ENCODE data around the gene VGLL3. TPM values are rescaled to one million over a fixed set of nuclear protein-coding genes. Genes with fewer than 3 reads are reported as not detected.
A peak's percentile ranks its signal among the peaks of the same experiment; 100 is the strongest.

VGLL3 gene
- total RNA-seq, 1 experiment from 2014 or later = 0.15 TPM

- ATAC-seq (no peak), DNase-seq (ENCODE audit: low read depth, low spot score) (no peak)
- no TSS peak for BruUV-seq (replicated peaks)
- ChIA-PET CTCF (no interaction called here), POLR2A (no interaction called here)
- H3K27ac ChIP-seq (ENCODE audit: low read length) = no peak overlapping the region
- in situ Hi-C loops (cut with HindIII; ENCODE audit: low pct_unique_long_range_greater_than_20kb, low sequenced_read_pairs) (no loop called here), intact Hi-C loops (cut with micrococcal nuclease; ENCODE audit: unreplicated experiment) (no loop called here)
- no peaks in the 10 kb centered on the region for H3K27me3 ChIP-seq (ENCODE audit: control insufficient read depth, insufficient read depth, low read length)
- no peak overlapping the region for H3K4me3 ChIP-seq (ENCODE audit: low read depth in 2 of 2, low read length in 2 of 2)
- H3K9me3 ChIP-seq (ENCODE audit: control insufficient read depth, insufficient read depth, low read depth, low read length) = no peaks in the 10 kb centered on the region
- H3K4me1 ChIP-seq (ENCODE audit: control insufficient read depth, insufficient read depth, low read length) = no peaks in the 10 kb centered on the region
- TF ChIP-seq TCF7L2 (IDR thresholded peaks at IDR 0.05; ENCODE audit: low read depth, low read length) (no peak), REST (IDR thresholded peaks at IDR 0.05; ENCODE audit: insufficient read depth in 1 of 2, low read depth in 2 of 2, low read length in 1 of 2) (no peak), CTCF (IDR thresholded peaks at IDR 0.05) (no peak), POLR2AphosphoS5 (IDR thresholded peaks at IDR 0.05; ENCODE audit: low read depth, low read length) (no peak), SIN3A (IDR thresholded peaks at IDR 0.05; ENCODE audit: borderline replicate concordance, insufficient read depth, low read depth, low read length) (no peak)
- no peaks in the 10 kb centered on the region for H3K36me3 ChIP-seq (ENCODE audit: control insufficient read depth, insufficient read depth, low read length)
Observed at GRCh38 chr3:86973440-86973839, 17.5 kb downstream of the VGLL3 start.

GRCh38 chr3:86969500-86970189 lies 21.3 kb downstream of the VGLL3 start:
- ATAC-seq (no peak), DNase-seq (ENCODE audit: low read depth, low spot score) (no peak)
- intact Hi-C loops (cut with micrococcal nuclease; ENCODE audit: unreplicated experiment) (loop anchor here (5.0 kb wide), 1 partner anchor 113 kb away; no protein-coding TSS in a partner anchor), in situ Hi-C loops (cut with HindIII; ENCODE audit: low pct_unique_long_range_greater_than_20kb, low sequenced_read_pairs) (no loop called here)
- Histone ChIP-seq H3K27me3 (ENCODE audit: control insufficient read depth, insufficient read depth, low read length) (no peaks in the 10 kb centered on the region), H3K36me3 (ENCODE audit: control insufficient read depth, insufficient read depth, low read length) (no peaks in the 10 kb centered on the region), H3K4me1 (ENCODE audit: control insufficient read depth, insufficient read depth, low read length) (no peaks in the 10 kb centered on the region), H3K9me3 (ENCODE audit: control insufficient read depth, insufficient read depth, low read depth, low read length) (no peaks in the 10 kb centered on the region), H3K27ac (ENCODE audit: low read length) (no peak overlapping the region), H3K4me3 (ENCODE audit: low read depth in 2 of 2, low read length in 2 of 2) (no peak overlapping the region)
- POLR2A ChIA-PET = no interaction called here
- TF ChIP-seq REST (IDR thresholded peaks at IDR 0.05; ENCODE audit: insufficient read depth in 1 of 2, low read depth in 2 of 2, low read length in 1 of 2) (no peak), SIN3A (IDR thresholded peaks at IDR 0.05; ENCODE audit: borderline replicate concordance, insufficient read depth, low read depth, low read length) (no peak), CTCF (IDR thresholded peaks at IDR 0.05) (peak; percentile 66), POLR2AphosphoS5 (IDR thresholded peaks at IDR 0.05; ENCODE audit: low read depth, low read length) (no peak), TCF7L2 (IDR thresholded peaks at IDR 0.05; ENCODE audit: low read depth, low read length) (no peak)
- BruUV-seq (replicated peaks) = no TSS peak
- CTCF ChIA-PET = no interaction called here
